Measurements from ENCODE around the gene ZNF43. TPM values are rescaled to one million over a fixed set of nuclear protein-coding genes. Genes with fewer than 3 reads are reported as not detected.
A peak's percentile ranks its signal among the peaks of the same experiment; 100 is the strongest.

ZNF43 gene
- total and polyA plus RNA-seq, 2 of the 13 experiments (the other 11 are each of a cell fraction or from before 2014, with no cell fraction given), result 2.9 to 8.5 TPM

GRCh38 chr19:21767065-21767800 is 68.7 kb downstream of the ZNF43 start, which contains the start of gene ZNF100 (continued):
- TF ChIP-seq, protein P1, sequence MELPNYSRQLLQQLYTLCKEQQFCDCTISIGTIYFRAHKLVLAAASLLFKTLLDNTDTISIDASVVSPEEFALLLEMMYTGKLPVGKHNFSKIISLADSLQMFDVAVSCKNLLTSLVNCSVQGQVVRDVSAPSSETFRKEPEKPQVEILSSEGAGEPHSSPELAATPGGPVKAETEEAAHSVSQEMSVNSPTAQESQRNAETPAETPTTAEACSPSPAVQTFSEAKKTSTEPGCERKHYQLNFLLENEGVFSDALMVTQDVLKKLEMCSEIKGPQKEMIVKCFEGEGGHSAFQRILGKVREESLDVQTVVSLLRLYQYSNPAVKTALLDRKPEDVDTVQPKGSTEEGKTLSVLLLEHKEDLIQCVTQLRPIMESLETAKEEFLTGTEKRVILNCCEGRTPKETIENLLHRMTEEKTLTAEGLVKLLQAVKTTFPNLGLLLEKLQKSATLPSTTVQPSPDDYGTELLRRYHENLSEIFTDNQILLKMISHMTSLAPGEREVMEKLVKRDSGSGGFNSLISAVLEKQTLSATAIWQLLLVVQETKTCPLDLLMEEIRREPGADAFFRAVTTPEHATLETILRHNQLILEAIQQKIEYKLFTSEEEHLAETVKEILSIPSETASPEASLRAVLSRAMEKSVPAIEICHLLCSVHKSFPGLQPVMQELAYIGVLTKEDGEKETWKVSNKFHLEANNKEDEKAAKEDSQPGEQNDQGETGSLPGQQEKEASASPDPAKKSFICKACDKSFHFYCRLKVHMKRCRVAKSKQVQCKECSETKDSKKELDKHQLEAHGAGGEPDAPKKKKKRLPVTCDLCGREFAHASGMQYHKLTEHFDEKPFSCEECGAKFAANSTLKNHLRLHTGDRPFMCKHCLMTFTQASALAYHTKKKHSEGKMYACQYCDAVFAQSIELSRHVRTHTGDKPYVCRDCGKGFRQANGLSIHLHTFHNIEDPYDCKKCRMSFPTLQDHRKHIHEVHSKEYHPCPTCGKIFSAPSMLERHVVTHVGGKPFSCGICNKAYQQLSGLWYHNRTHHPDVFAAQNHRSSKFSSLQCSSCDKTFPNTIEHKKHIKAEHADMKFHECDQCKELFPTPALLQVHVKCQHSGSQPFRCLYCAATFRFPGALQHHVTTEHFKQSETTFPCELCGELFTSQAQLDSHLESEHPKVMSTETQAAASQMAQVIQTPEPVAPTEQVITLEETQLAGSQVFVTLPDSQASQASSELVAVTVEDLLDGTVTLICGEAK (IDR thresholded peaks at IDR 0.05), result no peak
- TF ChIP-seq, protein P1 (CRISPR knock-in tag; IDR thresholded peaks at IDR 0.05), result peak; percentile 54
- TF ChIP-seq SNAPC4 (CRISPR knock-in tag; IDR thresholded peaks at IDR 0.05), result no peak
- TF ChIP-seq ZNF331 (CRISPR knock-in tag; IDR thresholded peaks at IDR 0.05), result no peak
- TF ChIP-seq PLRG1 (conservative IDR thresholded peaks at IDR 0.05), result no peak
- TF ChIP-seq, protein P2, sequence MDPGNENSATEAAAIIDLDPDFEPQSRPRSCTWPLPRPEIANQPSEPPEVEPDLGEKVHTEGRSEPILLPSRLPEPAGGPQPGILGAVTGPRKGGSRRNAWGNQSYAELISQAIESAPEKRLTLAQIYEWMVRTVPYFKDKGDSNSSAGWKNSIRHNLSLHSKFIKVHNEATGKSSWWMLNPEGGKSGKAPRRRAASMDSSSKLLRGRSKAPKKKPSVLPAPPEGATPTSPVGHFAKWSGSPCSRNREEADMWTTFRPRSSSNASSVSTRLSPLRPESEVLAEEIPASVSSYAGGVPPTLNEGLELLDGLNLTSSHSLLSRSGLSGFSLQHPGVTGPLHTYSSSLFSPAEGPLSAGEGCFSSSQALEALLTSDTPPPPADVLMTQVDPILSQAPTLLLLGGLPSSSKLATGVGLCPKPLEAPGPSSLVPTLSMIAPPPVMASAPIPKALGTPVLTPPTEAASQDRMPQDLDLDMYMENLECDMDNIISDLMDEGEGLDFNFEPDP (CRISPR knock-in tag; conservative IDR thresholded peaks at IDR 0.05), result no peak
- no peak for TF ChIP-seq GFI1 (CRISPR knock-in tag; IDR thresholded peaks at IDR 0.05; ENCODE audit: borderline replicate concordance)
- TF ChIP-seq HHEX (CRISPR knock-in tag; IDR thresholded peaks at IDR 0.05), result no peak
- no peak for TF ChIP-seq ZNF552 (CRISPR knock-in tag; IDR thresholded peaks at IDR 0.05; ENCODE audit: borderline replicate concordance)
- TF ChIP-seq SRSF4 (IDR thresholded peaks at IDR 0.05; ENCODE audit: low read depth, low read length, poor library complexity, severe bottlenecking), result no peak
- TF ChIP-seq MEIS1 (CRISPR knock-in tag; IDR thresholded peaks at IDR 0.05; ENCODE audit: borderline replicate concordance), result no peak; the same call in 1 of the 2 replicates
